MM.1S (cell line): Measurements from ENCODE around the gene FCSK.
A peak's percentile ranks its signal among the peaks of the same experiment; 100 is the strongest.

Source experiments
- DNase-seq: peaks from one replicate; pipeline ENCODE4 v3.0.0-alpha.2; 2015
- H2AFZ ChIP-seq: fragments of 300-600 bp; sonication (generic); 2 replicates; pipeline ENCODE4 v1.6.0; 2016; ENCODE audit warnings: antibody characterized with exemption, low read length
- H3F3A ChIP-seq: fragments of 300-600 bp; sonication (generic); 2 replicates; pipeline ENCODE4 v1.6.1; 2016; ENCODE audit warnings: mild to moderate bottlenecking, antibody characterized with exemption, low read length, moderate library complexity, mixed read lengths; ENCODE audit not compliant: insufficient read depth
- H3K27ac ChIP-seq: fragments of 300-600 bp; sonication (generic); 2 replicates; pipeline ENCODE4 v1.5.1; 2016; ENCODE audit warnings: mild to moderate bottlenecking, low read length
- H3K27me3 ChIP-seq: fragments of 300-600 bp; sonication (generic); replicated peaks from 2 replicates; pipeline ENCODE4 v1.6.0; 2016; ENCODE audit warnings: low read length; ENCODE audit not compliant: insufficient read depth
- H3K36me3 ChIP-seq: fragments of 300-600 bp; sonication (generic); replicated peaks from 2 replicates; pipeline ENCODE4 v1.6.1; 2016; ENCODE audit warnings: mild to moderate bottlenecking, low read length, mixed read lengths; ENCODE audit not compliant: insufficient read depth
- H3K4me1 ChIP-seq: fragments of 300-600 bp; sonication (generic); 2 replicates; pipeline ENCODE4 v1.6.1; 2016; ENCODE audit warnings: low read length, mixed read lengths
- H3K4me2 ChIP-seq: fragments of 300-600 bp; sonication (generic); 2 replicates; pipeline ENCODE4 v1.6.0; 2016; ENCODE audit warnings: low read depth, low read length
- H3K4me3 ChIP-seq: fragments of 300-600 bp; sonication (generic); 2 replicates; pipeline ENCODE4 v1.5.1; 2016; ENCODE audit warnings: low read length, mixed read lengths
- H3K79me2 ChIP-seq: fragments of 300-600 bp; sonication (generic); 2 replicates; pipeline ENCODE4 v1.6.1; 2016; ENCODE audit warnings: mixed run types, low read length, mixed read lengths
- H3K9ac ChIP-seq: fragments of 300-600 bp; sonication (generic); 2 replicates; pipeline ENCODE4 v1.6.1; 2016; ENCODE audit warnings: low read length, mixed read lengths
- H3K9me2 ChIP-seq: fragments of 300-600 bp; sonication (generic); replicated peaks from 2 replicates; pipeline ENCODE4 v1.6.1; 2016; ENCODE audit warnings: mild to moderate bottlenecking, low read length, mixed read lengths; ENCODE audit not compliant: insufficient read depth
- H3K9me3 ChIP-seq: fragments of 300-600 bp; sonication (generic); replicated peaks from 2 replicates; pipeline ENCODE4 v1.6.1; 2016; ENCODE audit warnings: mild to moderate bottlenecking, low read length, mixed read lengths; ENCODE audit not compliant: insufficient read depth
- H4K20me1 ChIP-seq: fragments of 300-600 bp; sonication (generic); 2 replicates; pipeline ENCODE4 v1.6.1; 2016; ENCODE audit warnings: mild to moderate bottlenecking, low read length, moderate library complexity, mixed read lengths; ENCODE audit not compliant: insufficient read depth
- CTCF ChIP-seq: fragments of 300-600 bp; sonication (generic); IDR thresholded peaks from 2 replicates; pipeline ENCODE4 v1.5.1; 2016; ENCODE audit warnings: antibody characterized with exemption, low read length, mixed read lengths
- EZH2 ChIP-seq: fragments of 300-600 bp; sonication (generic); optimal IDR thresholded peaks from 2 replicates; pipeline ENCODE3; 2017; ENCODE audit warnings: low read depth, mild to moderate bottlenecking, antibody characterized with exemption, low read length, mixed read lengths
- EZH2phosphoT487 ChIP-seq: fragments of 300-600 bp; sonication (generic); IDR thresholded peaks from 2 replicates; pipeline ENCODE4 v1.6.1; 2018; ENCODE audit warnings: antibody characterized with exemption, low read length

FCSK gene

GRCh38 chr16:70429888-70430666, 24.3 kb upstream of the FCSK start:
- DNase-seq = no peak
- TF ChIP-seq EZH2 (no peak), EZH2phosphoT487 (no peak), CTCF (no peak)
- Histone ChIP-seq H3K79me2 (peaks cover 42% of the 10 kb centered on the region), H2AFZ (no peak overlapping the region), H4K20me1 (no peaks in the 10 kb centered on the region), H3K4me1 (peaks cover 64% of the 10 kb centered on the region), H3K9me2 (no peaks in the 10 kb centered on the region), H3K27ac (peak overlapping the region; percentile 95), H3K9me3 (no peaks in the 10 kb centered on the region), H3K4me2 (0 out of 2 replicates have a peak overlapping the region, but pooled peaks have one; percentile 16), H3K9ac (peak overlapping the region; percentile 22), H3K4me3 (no peak overlapping the region), H3K27me3 (no peaks in the 10 kb centered on the region), H3F3A (peaks cover 41% of the 10 kb centered on the region), H3K36me3 (no peaks in the 10 kb centered on the region)

- Histone ChIP-seq H3K79me2 (peaks cover 43% of the 10 kb centered on the region), H3K4me2 (peak overlapping the region; percentile 76), H3K9ac (peak overlapping the region; percentile 59), H3K36me3 (no peaks in the 10 kb centered on the region), H3K4me3 (peak overlapping the region; percentile 38; the same call in 1 of the 2 replicates), H3K4me1 (peaks cover 64% of the 10 kb centered on the region), H2AFZ (peak overlapping the region; percentile 27; the same call in 1 of the 2 replicates), H3K9me2 (no peaks in the 10 kb centered on the region), H3F3A (peaks cover 41% of the 10 kb centered on the region), H3K27ac (peak overlapping the region; percentile 95), H3K9me3 (no peaks in the 10 kb centered on the region), H4K20me1 (no peaks in the 10 kb centered on the region), H3K27me3 (no peaks in the 10 kb centered on the region)
- TF ChIP-seq EZH2 (no peak), EZH2phosphoT487 (no peak), CTCF (no peak)
- peak; percentile 62 for DNase-seq
Observed at GRCh38 chr16:70430667-70431536, 23.5 kb upstream of the FCSK start.

GRCh38 chr16:70432356-70432722, 22.1 kb upstream of the FCSK start:
- H3K27ac ChIP-seq = peak overlapping the region; percentile 68; the same call in 1 of the 2 replicates
- no peaks in the 10 kb centered on the region for H3K27me3 ChIP-seq
- TF ChIP-seq EZH2phosphoT487 = no peak
- TF ChIP-seq CTCF = no peak
- H3K9me3 ChIP-seq = no peaks in the 10 kb centered on the region
- peak overlapping the region; percentile 61 for H3K4me2 ChIP-seq
- peak overlapping the region; percentile 19; the same call in 1 of the 2 replicates for H3K4me3 ChIP-seq
- peaks cover 64% of the 10 kb centered on the region for H3K4me1 ChIP-seq
- no peak overlapping the region for H2AFZ ChIP-seq
- no peaks in the 10 kb centered on the region for H3K9me2 ChIP-seq
- H3K79me2 ChIP-seq = peaks cover 49% of the 10 kb centered on the region
- peak overlapping the region; percentile 40 for H3K9ac ChIP-seq
- no peaks in the 10 kb centered on the region for H3K36me3 ChIP-seq
- peaks cover 41% of the 10 kb centered on the region for H3F3A ChIP-seq
- DNase-seq = no peak
- H4K20me1 ChIP-seq = no peaks in the 10 kb centered on the region
